ENCODE data around the gene GPHB5.

GPHB5 gene

DNA sequence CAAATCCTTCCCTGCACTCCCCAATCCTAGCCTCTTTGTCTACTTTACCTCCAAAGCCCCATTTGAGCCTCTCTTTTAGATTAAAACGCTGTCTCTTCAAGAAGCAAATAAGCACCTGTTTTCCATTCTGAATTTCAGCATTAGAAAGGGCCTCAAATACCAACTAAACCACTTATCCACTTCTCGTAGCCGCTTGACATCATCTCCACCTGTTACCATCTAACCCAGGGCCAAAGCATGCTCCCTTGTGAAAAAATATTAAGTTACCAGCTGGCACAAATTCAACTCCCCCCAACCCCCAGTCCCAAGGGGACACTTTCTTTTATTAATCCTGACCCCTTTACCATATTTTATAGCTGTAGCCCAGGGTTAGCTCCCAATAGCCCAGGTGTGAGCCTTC, 43.1 kb downstream of the GPHB5 start:
- Histone ChIP-seq H3K4me3 (replicated peaks; ENCODE audit: low read depth, low read length) (no peak overlapping the region), H3K27me3 (replicated peaks; ENCODE audit: control insufficient read depth, insufficient read depth, low read length) (no peaks in the 10 kb centered on the region; the same call in 1 of the 2 replicates), H3K36me3 (ENCODE audit: control insufficient read depth, insufficient read depth, low read length) (no peaks in the 10 kb centered on the region)
- DNase-seq (ENCODE audit: extremely low read depth, insufficient read length), result no peak
- TF ChIP-seq, protein P1, sequence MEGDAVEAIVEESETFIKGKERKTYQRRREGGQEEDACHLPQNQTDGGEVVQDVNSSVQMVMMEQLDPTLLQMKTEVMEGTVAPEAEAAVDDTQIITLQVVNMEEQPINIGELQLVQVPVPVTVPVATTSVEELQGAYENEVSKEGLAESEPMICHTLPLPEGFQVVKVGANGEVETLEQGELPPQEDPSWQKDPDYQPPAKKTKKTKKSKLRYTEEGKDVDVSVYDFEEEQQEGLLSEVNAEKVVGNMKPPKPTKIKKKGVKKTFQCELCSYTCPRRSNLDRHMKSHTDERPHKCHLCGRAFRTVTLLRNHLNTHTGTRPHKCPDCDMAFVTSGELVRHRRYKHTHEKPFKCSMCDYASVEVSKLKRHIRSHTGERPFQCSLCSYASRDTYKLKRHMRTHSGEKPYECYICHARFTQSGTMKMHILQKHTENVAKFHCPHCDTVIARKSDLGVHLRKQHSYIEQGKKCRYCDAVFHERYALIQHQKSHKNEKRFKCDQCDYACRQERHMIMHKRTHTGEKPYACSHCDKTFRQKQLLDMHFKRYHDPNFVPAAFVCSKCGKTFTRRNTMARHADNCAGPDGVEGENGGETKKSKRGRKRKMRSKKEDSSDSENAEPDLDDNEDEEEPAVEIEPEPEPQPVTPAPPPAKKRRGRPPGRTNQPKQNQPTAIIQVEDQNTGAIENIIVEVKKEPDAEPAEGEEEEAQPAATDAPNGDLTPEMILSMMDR (IDR thresholded peaks at IDR 0.05; ENCODE audit: insufficient read depth, low read length, poor library complexity, severe bottlenecking), result no peak

- H3K27me3 ChIP-seq (replicated peaks; ENCODE audit: control insufficient read depth, insufficient read depth, low read length), result no peaks in the 10 kb centered on the region; the same call in 1 of the 2 replicates
- DNase-seq (ENCODE audit: extremely low read depth, insufficient read length), result no peak
- no peaks in the 10 kb centered on the region for H3K36me3 ChIP-seq (ENCODE audit: control insufficient read depth, insufficient read depth, low read length)
- TF ChIP-seq, protein P1 (IDR thresholded peaks at IDR 0.05; ENCODE audit: insufficient read depth, low read length, poor library complexity, severe bottlenecking), result no peak
- no peak overlapping the region for H3K4me3 ChIP-seq (replicated peaks; ENCODE audit: low read depth, low read length)
These were observed 44.7 kb downstream of the GPHB5 start for GRCh38 chr14:63273717-63274655.

GRCh38 chr14:63273129-63273528, 45.6 kb downstream of the GPHB5 start:
- Histone ChIP-seq H3K4me3 (replicated peaks; ENCODE audit: low read depth, low read length) (no peak overlapping the region), H3K36me3 (ENCODE audit: control insufficient read depth, insufficient read depth, low read length) (no peaks in the 10 kb centered on the region), H3K27me3 (replicated peaks; ENCODE audit: control insufficient read depth, insufficient read depth, low read length) (peaks cover 3% of the 10 kb centered on the region)
- DNase-seq (ENCODE audit: extremely low read depth, insufficient read length), result no peak
- TF ChIP-seq, protein P1 (IDR thresholded peaks at IDR 0.05; ENCODE audit: insufficient read depth, low read length, poor library complexity, severe bottlenecking), result no peak

- H3K36me3 ChIP-seq (ENCODE audit: control insufficient read depth, insufficient read depth, low read length), result no peaks in the 10 kb centered on the region
- TF ChIP-seq, protein P1 (IDR thresholded peaks at IDR 0.05; ENCODE audit: insufficient read depth, low read length, poor library complexity, severe bottlenecking), result no peak
- peaks cover 3% of the 10 kb centered on the region for H3K27me3 ChIP-seq (replicated peaks; ENCODE audit: control insufficient read depth, insufficient read depth, low read length)
- no peak overlapping the region for H3K4me3 ChIP-seq (replicated peaks; ENCODE audit: low read depth, low read length)
- DNase-seq (ENCODE audit: extremely low read depth, insufficient read length), result no peak
These were observed 49.0 kb downstream of the GPHB5 start for GRCh38 chr14:63269561-63270225.

- Histone ChIP-seq H3K4me3 (replicated peaks; ENCODE audit: low read depth, low read length) (no peak overlapping the region), H3K36me3 (ENCODE audit: control insufficient read depth, insufficient read depth, low read length) (no peaks in the 10 kb centered on the region), H3K27me3 (replicated peaks; ENCODE audit: control insufficient read depth, insufficient read depth, low read length) (peaks cover 3% of the 10 kb centered on the region)
- no peak for DNase-seq (ENCODE audit: extremely low read depth, insufficient read length)
- TF ChIP-seq, protein P1 (IDR thresholded peaks at IDR 0.05; ENCODE audit: insufficient read depth, low read length, poor library complexity, severe bottlenecking), result no peak
These were observed 50.0 kb downstream of the GPHB5 start for GRCh38 chr14:63268771-63269170.
